GM23248 (cell line): ENCODE measurements around the gene ABCG2. TPM values are rescaled to one million over a fixed set of nuclear protein-coding genes. Genes with fewer than 3 reads are reported as not detected.

Source experiments
- DNase-seq: peaks from one replicate; pipeline ENCODE4 v3.0.0-alpha.2; 2015
- H2AFZ ChIP-seq: fragments of 200-600 bp; sonication (generic); 2 replicates; pipeline ENCODE4 v1.6.1; 2016; ENCODE audit warnings: antibody characterized with exemption
- H3F3A ChIP-seq: fragments of 200-600 bp; sonication (generic); 2 replicates; pipeline ENCODE4 v1.6.1; 2016; ENCODE audit warnings: mild to moderate bottlenecking, antibody characterized with exemption, mixed run types; ENCODE audit not compliant: insufficient read depth
- H3K27ac ChIP-seq: fragments of 200-600 bp; sonication (generic); 2 replicates; pipeline ENCODE4 v1.5.1; 2016; ENCODE audit warnings: mild to moderate bottlenecking
- H3K27me3 ChIP-seq: fragments of 200-600 bp; sonication (generic); replicated peaks from 2 replicates; pipeline ENCODE4 v1.6.1; 2016; ENCODE audit warnings: mild to moderate bottlenecking; ENCODE audit not compliant: insufficient read depth
- H3K36me3 ChIP-seq: fragments of 200-600 bp; sonication (generic); 2 replicates; pipeline ENCODE4 v1.6.1; 2016; ENCODE audit warnings: low read depth, mild to moderate bottlenecking
- H3K4me1 ChIP-seq: fragments of 200-600 bp; sonication (generic); 2 replicates; pipeline ENCODE4 v1.6.1; 2016; ENCODE audit warnings: mild to moderate bottlenecking; ENCODE audit not compliant: insufficient read depth
- H3K4me2 ChIP-seq: fragments of 200-600 bp; sonication (generic); one replicate; pipeline ENCODE4 v1.6.1; 2016; ENCODE audit warnings: mild to moderate bottlenecking; ENCODE audit not compliant: unreplicated experiment
- H3K4me3 ChIP-seq: fragments of 200-600 bp; sonication (generic); 2 replicates; pipeline ENCODE4 v1.5.1; 2016; ENCODE audit warnings: mild to moderate bottlenecking
- H3K79me2 ChIP-seq: fragments of 200-600 bp; sonication (generic); 2 replicates; pipeline ENCODE4 v1.6.1; 2016; ENCODE audit warnings: mild to moderate bottlenecking; ENCODE audit not compliant: insufficient read depth
- H3K9ac ChIP-seq: fragments of 200-600 bp; sonication (generic); 2 replicates; pipeline ENCODE4 v1.6.1; 2016; ENCODE audit warnings: mild to moderate bottlenecking
- H3K9me2 ChIP-seq: fragments of 200-600 bp; sonication (generic); 2 replicates; pipeline ENCODE4 v1.6.1; 2016; ENCODE audit warnings: mixed run types, mild to moderate bottlenecking, moderate library complexity; ENCODE audit not compliant: insufficient read depth
- H3K9me3 ChIP-seq: fragments of 200-600 bp; sonication (generic); one replicate; pipeline ENCODE4 v1.6.1; 2017; ENCODE audit warnings: low read depth
- H4K20me1 ChIP-seq: fragments of 200-600 bp; sonication (generic); 2 replicates; pipeline ENCODE4 v1.6.0; 2016; ENCODE audit not compliant: insufficient read depth
- EZH2 ChIP-seq: fragments of 200-600 bp; sonication (generic); IDR thresholded peaks from 2 replicates; pipeline ENCODE4 v1.6.1; 2018; ENCODE audit warnings: antibody characterized with exemption, mild to moderate bottlenecking; ENCODE audit not compliant: insufficient read depth, poor library complexity, severe bottlenecking
- EZH2phosphoT487 ChIP-seq: fragments of 200-600 bp; sonication (generic); IDR thresholded peaks from 2 replicates; pipeline ENCODE4 v1.6.1; 2018; ENCODE audit warnings: antibody characterized with exemption, moderate library complexity, mild to moderate bottlenecking, low read depth; ENCODE audit not compliant: insufficient read depth
- WGBS, 2 experiments: methylation state at CpG; one replicate each; pipeline ENCODE4 v1.1.6; 2015 to 2017; ENCODE audit warnings: low lambda C conversion rate in 2 of 2, low coverage in 1 of 2; ENCODE audit errors: missing lambda C conversion rate in 2 of 2; 5-methylcytosine and 5-hydroxymethylcytosine counted together
- in situ Hi-C: fragments of 300-500 bp; cut with MboI; formaldehyde crosslinking; loops from 2 replicates; pipeline ENCODE4 v1.15.0; 2020
- polyA plus RNA-seq: library from polyadenylated mRNA; unstranded; fragments of >200 nt; fragmentation: Nextera tagmentation; extraction: Ambion mirVana; gene quantifications from 2 replicates; pipeline ENCODE4 v1.2.1, GENCODE V29; 2016
- total RNA-seq: library from RNA; depleted of rRNA; stranded (reverse); fragments of >200 nt; shearing (Covaris generic); gene quantifications from 2 replicates; pipeline ENCODE4 v1.2.3, GENCODE V29; 2014

Gene ABCG2
- total and polyA plus RNA-seq, 2 experiments from 2014 or later, result 0.05 to 0.11 TPM

DNA sequence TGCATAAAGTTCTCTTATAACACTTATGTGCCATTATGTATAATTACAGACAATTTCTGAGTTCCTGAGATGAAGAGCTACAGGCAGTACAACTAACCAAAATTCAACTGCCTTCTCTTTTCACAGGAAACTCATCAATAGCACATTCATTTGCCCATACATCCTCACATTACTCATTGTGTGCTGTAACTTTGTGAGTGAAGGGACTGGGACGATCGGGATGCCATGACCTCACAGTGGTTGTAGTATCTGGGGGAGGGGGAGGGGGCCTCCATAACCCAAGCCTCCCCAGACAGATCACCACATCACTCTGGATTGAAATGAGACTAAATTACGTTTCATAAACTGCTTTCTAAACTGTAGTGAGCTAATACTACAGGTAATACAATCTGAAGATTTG lies 60.7 kb downstream of the ABCG2 start:
- Histone ChIP-seq H3K27me3 (no peaks in the 10 kb centered on the region; the same call in 1 of the 2 replicates), H3K4me2 (no peak overlapping the region), H3K9me2 (no peaks in the 10 kb centered on the region), H3K36me3 (no peaks in the 10 kb centered on the region), H3K27ac (no peak overlapping the region), H4K20me1 (no peaks in the 10 kb centered on the region), H2AFZ (no peak overlapping the region), H3K4me1 (no peaks in the 10 kb centered on the region), H3K9me3 (no peaks in the 10 kb centered on the region), H3K9ac (no peak overlapping the region), H3F3A (no peaks in the 10 kb centered on the region), H3K79me2 (no peaks in the 10 kb centered on the region), H3K4me3 (no peak overlapping the region)
- no peak for DNase-seq
- no peak for TF ChIP-seq EZH2
- in situ Hi-C loops, result no loop called here
- 38% methylated on average over 3 of the region's 3 CpGs for WGBS, 2 experiments

DNA sequence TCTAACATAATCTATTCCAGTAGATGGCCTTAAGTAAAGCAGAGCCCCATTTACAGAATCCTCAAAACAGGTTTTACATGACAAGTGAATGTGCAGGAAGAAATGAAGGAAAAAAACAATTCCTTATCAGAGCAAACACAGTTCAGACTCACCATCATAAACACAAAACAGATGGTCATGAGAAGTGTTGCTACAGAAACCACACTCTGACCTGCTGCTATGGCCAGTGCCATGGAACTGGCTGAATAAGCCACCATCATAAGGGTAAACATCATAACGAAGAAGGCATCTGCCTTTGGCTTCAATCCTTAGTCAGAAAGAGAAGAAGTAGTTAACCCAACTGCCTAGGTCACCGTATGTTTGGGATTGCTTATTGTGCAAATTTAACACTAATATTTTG lies 61.1 kb downstream of the ABCG2 start:
- Histone ChIP-seq H3K4me1 (no peaks in the 10 kb centered on the region), H2AFZ (no peak overlapping the region), H3K36me3 (no peaks in the 10 kb centered on the region), H3K9ac (no peak overlapping the region), H3K4me2 (no peak overlapping the region), H3K27me3 (no peaks in the 10 kb centered on the region; the same call in 1 of the 2 replicates), H4K20me1 (no peaks in the 10 kb centered on the region), H3F3A (no peaks in the 10 kb centered on the region), H3K9me3 (no peaks in the 10 kb centered on the region), H3K79me2 (no peaks in the 10 kb centered on the region), H3K27ac (no peak overlapping the region), H3K4me3 (no peak overlapping the region), H3K9me2 (no peaks in the 10 kb centered on the region)
- DNase-seq, result peak; percentile 40
- WGBS, 2 experiments, result 34 to 53% methylated on average over 2 of the region's 2 CpGs
- TF ChIP-seq EZH2phosphoT487 (no peak), EZH2 (no peak)
- in situ Hi-C loops, result no loop called here

DNA sequence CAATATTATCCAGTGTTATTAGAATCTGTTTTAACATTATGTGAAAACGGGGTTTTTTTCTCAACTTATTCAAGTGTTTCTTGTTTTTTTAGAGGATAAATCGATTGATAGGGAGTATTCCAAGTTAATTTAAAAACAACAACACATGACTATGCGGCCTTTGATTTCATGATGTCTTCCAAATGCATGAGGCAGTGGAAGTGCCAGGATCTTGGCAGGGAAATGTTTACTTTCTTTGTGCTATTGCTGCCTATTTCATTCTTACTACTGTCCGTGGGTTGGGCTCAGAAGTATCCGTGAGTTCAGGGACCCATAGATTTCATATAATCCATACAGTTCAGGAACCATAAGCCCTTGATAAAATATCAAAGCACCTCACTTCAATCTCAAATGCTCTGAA lies 64.6 kb downstream of the ABCG2 start:
- Histone ChIP-seq H3K4me3 (no peak overlapping the region), H3K4me2 (no peak overlapping the region), H3F3A (no peaks in the 10 kb centered on the region), H3K9me3 (no peaks in the 10 kb centered on the region), H3K27me3 (no peaks in the 10 kb centered on the region; the same call in 1 of the 2 replicates), H3K4me1 (no peaks in the 10 kb centered on the region), H3K9me2 (no peaks in the 10 kb centered on the region), H4K20me1 (no peaks in the 10 kb centered on the region), H3K9ac (no peak overlapping the region), H3K79me2 (no peaks in the 10 kb centered on the region), H3K27ac (no peak overlapping the region), H3K36me3 (no peaks in the 10 kb centered on the region), H2AFZ (no peak overlapping the region)
- no peak for TF ChIP-seq EZH2
- TF ChIP-seq EZH2phosphoT487, result no peak
- DNase-seq, result no peak
- WGBS, 2 experiments, result 63 to 68% methylated on average over 5 of the region's 5 CpGs
- in situ Hi-C loops, result no loop called here

DNA sequence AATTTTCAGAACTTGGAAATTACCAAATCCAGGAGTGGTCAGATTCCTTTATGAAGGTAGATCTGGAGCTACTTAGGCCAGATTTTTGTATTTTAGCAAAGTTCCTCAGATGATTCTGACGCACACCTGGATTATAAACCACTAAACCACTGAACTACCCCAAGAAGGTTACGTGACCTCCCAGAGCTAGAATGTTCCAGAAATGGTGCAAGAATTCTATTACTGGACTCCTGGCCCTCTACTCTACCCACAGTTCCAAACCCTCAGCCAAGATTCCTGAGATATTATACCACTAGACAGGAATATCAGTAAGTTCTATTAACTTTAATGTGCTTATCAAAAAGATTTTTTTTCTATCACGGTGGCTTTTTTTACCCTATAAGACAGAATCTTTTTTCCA lies 67.1 kb downstream of the ABCG2 start:
- Histone ChIP-seq H3K4me1 (no peaks in the 10 kb centered on the region), H3K9me2 (no peaks in the 10 kb centered on the region), H3F3A (no peaks in the 10 kb centered on the region), H3K9ac (no peak overlapping the region), H3K27me3 (no peaks in the 10 kb centered on the region; the same call in 1 of the 2 replicates), H3K79me2 (no peaks in the 10 kb centered on the region), H2AFZ (no peak overlapping the region), H3K4me2 (no peak overlapping the region), H3K36me3 (no peaks in the 10 kb centered on the region), H3K9me3 (no peaks in the 10 kb centered on the region), H4K20me1 (no peaks in the 10 kb centered on the region), H3K27ac (no peak overlapping the region), H3K4me3 (no peak overlapping the region)
- 87 to 94% methylated on average over 3 of the region's 3 CpGs for WGBS, 2 experiments
- TF ChIP-seq EZH2phosphoT487, result no peak
- no peak for TF ChIP-seq EZH2
- DNase-seq, result no peak
- in situ Hi-C loops, result no loop called here

DNA sequence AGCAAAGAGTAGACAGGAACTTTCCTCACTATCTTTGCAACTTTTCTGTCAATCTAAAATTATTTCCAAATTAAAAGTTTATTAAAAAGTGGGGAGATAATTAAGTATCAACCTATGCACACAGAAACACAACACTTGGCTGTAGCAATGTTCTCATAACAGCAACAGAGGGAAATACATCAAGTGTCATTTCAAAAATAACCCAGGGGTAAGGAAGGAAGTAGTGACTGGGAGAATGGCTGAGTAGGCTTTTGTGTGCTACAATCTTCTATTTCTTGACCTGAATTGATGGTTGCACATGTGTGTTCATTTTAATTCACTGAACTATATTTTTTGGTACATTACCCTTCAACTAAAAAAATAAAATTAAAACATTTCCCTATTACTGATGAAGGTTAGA lies 67.5 kb downstream of the ABCG2 start:
- in situ Hi-C loops, result no loop called here
- no peak overlapping the region for H3K4me3 ChIP-seq
- H3F3A ChIP-seq, result no peaks in the 10 kb centered on the region
- no peak for DNase-seq
- H3K27me3 ChIP-seq, result no peaks in the 10 kb centered on the region; the same call in 1 of the 2 replicates
- no peaks in the 10 kb centered on the region for H3K9me2 ChIP-seq
- no peaks in the 10 kb centered on the region for H4K20me1 ChIP-seq
- no peaks in the 10 kb centered on the region for H3K36me3 ChIP-seq
- H2AFZ ChIP-seq, result no peak overlapping the region
- H3K27ac ChIP-seq, result no peak overlapping the region
- TF ChIP-seq EZH2 (no peak), EZH2phosphoT487 (no peak)
- no peak overlapping the region for H3K4me2 ChIP-seq
- no peak overlapping the region for H3K9ac ChIP-seq
- H3K79me2 ChIP-seq, result no peaks in the 10 kb centered on the region
- H3K9me3 ChIP-seq, result no peaks in the 10 kb centered on the region
- no peaks in the 10 kb centered on the region for H3K4me1 ChIP-seq
